Stimulated activated CD8-positive, alpha-beta memory T cell treated with anti-CD3 and anti-CD28 coated beads, Interleukin-4, amount 100 ng/mL, for 24 hours (primary cell): ENCODE measurements around the gene RAB13.
A peak's percentile ranks its signal among the peaks of the same experiment; 100 is the strongest.

Experiments
- DNase-seq: peaks from one replicate; pipeline ENCODE4 v3.0.0-alpha.2; 2020; ENCODE audit warnings: low read depth

Gene RAB13

GRCh38 chr1:153954826-153955225 is 31.3 kb downstream of the RAB13 start:
- no peak for DNase-seq

DNA sequence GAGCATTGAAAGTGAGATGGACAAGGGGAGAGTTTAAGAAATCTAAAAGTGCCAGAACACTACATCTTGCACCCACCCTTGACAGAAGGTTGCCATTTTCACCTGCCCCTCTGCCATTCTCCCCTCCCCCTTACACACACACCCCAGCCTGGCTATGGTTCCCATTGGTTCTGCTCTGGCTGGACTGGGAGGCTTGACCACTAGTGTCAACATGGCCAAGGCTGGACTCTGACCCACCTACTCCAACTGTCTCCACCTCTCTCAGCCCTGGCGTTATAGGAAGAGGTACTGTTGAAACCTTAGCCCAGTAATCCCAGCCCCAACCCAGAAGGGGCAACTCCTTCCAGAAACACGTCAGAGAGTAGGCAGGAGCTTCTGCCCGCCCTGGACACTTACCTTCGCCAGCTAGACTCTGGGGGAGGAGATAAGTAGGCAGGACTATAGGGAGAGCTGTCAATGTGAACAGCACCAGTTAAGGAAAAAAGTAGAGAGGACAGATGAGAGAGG is 32.2 kb downstream of the RAB13 start:
- DNase-seq: no peak

DNA sequence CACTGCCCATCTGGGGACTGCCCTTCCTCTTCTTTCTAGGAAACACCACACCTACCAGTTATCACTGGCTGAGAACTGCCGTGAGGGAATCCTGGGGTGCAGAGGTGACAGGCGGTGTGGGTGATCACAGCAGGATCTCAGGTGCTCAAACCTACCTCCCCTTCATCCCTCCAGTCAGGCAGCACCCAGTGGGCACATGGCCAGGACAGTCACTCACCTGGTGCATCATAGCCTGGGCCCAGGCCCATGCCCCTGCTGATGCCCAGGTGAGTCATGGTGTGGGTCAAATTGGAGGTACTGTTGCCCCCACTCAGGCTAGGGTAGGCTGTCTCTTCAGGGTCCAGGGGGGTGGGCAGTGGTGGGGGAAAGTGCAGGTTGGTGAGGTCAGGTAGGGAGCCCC is 34.3 kb downstream of the RAB13 start:
- no peak for DNase-seq

DNA sequence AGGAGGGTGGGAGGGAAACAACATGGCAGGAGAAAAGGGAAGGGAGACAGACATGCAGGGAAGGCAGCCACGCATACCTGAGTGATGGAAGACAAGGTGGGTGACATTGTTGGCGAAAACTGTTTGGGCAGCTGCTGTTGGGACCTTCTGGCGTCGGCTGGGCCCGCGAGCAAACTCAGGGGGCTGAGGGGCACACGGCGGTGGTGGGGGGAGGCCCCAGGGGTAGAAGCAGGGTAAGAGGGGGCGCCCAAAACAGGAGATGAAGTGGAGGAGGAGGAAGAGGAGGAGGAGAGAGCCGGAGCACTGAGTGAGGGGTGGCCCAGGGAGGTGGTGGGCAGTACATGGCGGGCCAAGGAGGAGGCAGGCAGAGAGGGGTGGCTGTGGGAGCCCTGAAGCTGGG is 35.0 kb downstream of the RAB13 start:
- DNase-seq: no peak

- peak; percentile 68 for DNase-seq
Measured at GRCh38 chr1:153946622-153947241, 39.4 kb downstream of the RAB13 start, which contains the start of gene DENND4B. Gene DENND4B, minus strand, starts transcription at chr1:153946718. Its CDS starts 2,344 bp downstream, at chr1:153944374.

GRCh38 chr1:153945795-153946621 is 40.1 kb downstream of the RAB13 start:
- DNase-seq: peak; percentile 57

DNA sequence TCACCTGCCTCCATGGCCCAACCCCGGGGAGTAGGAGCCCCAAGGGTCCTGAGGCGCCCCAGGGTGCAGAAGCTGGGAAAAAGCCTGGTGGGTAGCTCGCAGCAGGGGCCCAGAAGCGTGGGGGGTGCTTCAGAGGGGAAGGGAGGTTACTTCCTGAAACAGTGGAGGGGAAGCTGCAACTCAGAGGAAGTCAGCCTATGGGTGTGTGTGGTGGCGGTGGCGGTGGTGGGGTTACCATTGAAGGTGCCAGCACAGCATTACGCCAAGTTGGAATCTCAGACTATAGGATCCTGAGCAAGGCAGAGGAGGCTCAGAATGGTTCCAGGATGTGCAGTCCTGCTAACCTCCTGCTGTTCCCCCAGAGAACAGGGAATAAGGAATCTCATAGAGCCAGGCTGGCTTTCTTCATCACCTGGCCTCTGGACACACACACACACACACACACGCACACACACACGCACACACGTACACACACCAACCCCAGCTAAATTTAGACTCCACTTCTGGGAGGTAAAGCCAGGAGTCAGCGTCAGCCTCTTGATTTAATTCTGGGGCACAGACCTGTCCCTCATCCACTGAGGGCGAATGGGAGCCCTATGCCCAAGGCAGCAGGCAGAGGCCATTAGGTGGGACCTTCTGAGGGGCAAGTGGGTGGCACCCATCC is 40.9 kb downstream of the RAB13 start:
- DNase-seq: peak; percentile 68

GRCh38 chr1:153944827-153945117 is 41.4 kb downstream of the RAB13 start:
- DNase-seq: no peak

GRCh38 chr1:153944005-153944826 is 41.9 kb downstream of the RAB13 start:
- DNase-seq: no peak

DNA sequence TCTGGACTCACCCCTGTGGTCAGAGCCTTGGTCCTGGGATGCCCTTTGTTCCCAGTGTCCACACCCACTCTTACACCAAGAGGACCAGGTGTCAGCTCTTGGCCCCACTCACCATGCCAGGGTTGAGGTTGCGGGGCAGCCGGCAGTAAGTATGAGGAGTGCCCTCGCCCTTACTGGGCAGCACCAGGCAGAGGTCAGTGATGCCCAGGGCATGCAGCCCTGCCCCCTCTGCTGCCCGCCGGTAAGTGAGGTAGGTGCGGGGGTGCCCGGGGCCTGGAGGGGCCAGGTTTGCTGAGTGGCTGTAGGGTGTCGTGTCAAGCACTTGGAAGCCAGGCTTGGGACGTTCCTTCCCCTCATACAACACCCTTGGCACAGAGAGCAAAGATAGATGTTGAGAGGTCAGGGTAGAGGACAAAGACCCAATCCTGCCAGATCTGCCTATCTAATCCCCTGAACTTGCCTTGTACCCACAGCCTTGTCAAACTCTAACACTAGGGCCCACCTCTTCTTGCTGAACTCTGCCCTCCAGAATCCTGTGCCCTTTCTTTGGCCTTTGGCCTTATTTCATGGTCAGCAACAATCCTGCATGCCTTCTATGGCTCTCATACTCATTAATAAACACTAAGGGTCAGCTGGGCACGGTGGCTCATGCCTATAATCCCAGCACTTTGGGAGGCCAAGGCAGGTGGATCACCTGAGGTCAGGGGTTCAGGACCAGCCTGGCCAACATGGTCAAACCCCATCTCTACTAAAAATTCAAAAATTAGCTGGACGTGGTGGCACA is 43.2 kb downstream of the RAB13 start:
- DNase-seq: no peak

GRCh38 chr1:153941826-153942725 is 44.1 kb downstream of the RAB13 start:
- no peak for DNase-seq

DNA sequence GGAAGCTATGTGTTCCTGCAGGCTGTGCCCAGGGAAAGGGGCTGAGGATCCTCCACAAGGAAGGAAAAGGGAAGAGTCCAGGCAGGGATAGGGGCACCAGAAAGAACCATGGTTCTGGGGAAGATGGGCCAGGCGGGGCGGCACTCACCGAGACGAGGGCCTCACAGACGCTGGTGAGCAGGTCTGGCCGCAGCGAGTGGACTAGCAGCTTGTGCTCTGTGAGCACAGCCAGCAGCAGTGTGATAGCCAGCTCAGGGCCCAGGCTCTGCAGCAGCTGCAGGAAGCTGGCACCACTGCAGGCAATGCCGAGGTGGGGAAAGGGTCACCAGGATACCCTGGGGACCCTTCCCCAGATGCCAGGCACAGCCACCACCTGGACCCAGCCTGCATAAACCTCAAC is 45.4 kb downstream of the RAB13 start:
- no peak for DNase-seq

GRCh38 chr1:153939476-153939875 is 46.7 kb downstream of the RAB13 start:
- no peak for DNase-seq

DNA sequence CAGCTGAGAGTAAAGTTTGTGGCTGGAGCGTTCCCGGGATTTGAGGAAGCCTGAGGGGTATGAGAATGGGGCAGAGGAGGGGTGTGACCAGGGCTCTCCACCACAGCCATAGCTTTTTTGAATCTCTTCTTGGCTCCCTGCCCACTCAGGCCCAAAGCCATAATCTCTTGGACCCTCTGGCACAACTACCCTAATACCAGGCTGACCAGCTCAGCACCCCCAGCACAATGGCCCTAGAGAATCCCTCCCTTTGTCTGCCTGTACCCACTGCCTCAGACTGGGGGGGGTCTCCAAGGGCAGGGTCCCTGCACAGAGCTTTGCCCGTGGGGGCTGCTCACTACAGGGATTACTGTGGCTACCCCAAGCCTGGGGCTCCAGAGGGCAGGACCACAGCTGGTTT is 47.1 kb downstream of the RAB13 start:
- DNase-seq: no peak

DNA sequence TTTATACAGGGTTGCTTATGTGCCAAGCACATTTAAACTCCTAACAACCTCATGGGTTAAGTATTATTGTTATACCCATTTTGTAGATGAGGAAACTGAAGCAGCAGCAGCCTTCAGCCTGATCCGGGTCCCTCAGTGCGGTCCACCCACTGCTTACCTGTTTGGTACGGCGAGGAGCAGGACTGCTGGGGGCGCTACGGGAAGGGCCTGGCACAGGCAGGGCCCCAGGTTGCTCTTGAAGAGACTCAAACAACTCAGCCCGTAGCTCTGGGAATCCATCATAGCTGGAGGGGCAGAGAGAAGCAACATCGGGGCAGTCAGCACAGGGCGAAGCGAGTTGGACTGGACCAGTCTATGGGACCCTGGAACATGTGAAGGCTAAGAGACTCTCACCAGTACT is 48.8 kb downstream of the RAB13 start:
- DNase-seq: no peak

DNA sequence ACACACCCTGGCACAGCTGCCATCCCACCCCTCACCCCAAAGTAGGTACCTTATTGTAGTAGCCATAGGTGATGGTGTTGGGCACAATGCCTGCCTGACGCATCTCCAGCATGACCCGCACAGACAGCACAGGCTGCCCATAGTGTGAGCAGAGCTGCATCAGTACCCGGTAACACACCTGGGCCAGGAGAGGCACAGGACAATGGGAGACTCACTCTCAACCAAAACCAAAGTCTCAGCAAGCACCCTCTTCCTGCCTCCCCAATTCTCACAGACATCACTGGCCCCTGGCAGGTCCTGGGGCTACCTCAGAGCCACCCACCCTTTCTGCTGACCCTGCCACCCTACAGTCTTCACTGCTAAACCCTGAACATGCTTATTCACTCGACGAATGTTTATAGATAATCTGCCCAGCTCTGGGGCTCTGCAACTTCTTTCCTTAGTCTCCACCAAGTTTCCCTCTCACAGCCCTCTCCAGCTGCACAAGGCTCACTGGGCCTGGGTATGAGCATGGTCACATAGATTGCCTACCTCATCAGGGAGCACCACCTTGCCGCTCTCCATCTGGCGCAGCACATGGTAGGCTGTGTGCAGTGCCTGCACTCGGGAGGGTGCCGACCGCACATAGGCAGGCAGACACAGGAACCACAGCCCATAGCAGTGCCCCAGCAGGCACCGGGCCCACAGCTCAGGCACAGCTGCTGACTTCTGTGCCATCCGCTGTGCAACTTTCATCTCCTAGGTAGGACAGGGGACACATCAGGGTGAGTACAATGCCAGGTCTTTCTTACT is 49.9 kb downstream of the RAB13 start:
- no peak for DNase-seq

GRCh38 chr1:153934746-153935145 is 51.4 kb downstream of the RAB13 start:
- no peak for DNase-seq

GRCh38 chr1:153933955-153934354 is 52.2 kb downstream of the RAB13 start:
- DNase-seq: no peak

- no peak for DNase-seq
Measured at GRCh38 chr1:153933430-153933829, 52.7 kb downstream of the RAB13 start.
